Breast epithelium (tissue), 3 donors: ENCODE data around the gene MTIF2.

Source experiments
- POLR2A ChIP-seq: fragments of 450-650 bp; IDR thresholded peaks from one replicate; pipeline ENCODE4 v1.6.1; 2016; ENCODE audit warnings: antibody characterized with exemption, mild to moderate bottlenecking, moderate library complexity
- TF ChIP-seq, protein P1 (sequence below), 3 donors: fragments of 450-650 bp; IDR thresholded peaks; one replicate each; pipeline ENCODE4 v1.5.1; 2016 to 2017; ENCODE audit warnings: antibody characterized with exemption in 3 of 3, mild to moderate bottlenecking in 3 of 3, moderate library complexity in 3 of 3

DNA sequence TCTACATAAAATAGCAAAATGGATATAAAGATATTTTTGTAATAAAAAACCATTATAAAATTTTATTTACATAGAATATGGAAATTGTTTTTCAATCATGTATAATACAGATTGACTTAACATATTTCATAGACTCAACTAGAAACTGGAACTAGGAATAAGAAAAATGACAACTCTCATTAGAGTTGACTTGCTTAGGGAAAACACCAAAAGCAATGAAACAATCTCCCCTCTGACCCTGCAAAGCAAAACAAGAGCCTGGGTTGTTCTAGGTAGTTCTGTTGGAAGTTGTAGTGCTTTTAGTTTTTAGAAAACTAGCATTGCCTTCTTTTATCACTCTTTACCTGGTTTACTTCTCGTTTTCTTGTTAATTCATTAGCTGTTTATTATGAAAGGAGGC lies 32.2 kb upstream of the MTIF2 start:
- TF ChIP-seq, protein P1, sequence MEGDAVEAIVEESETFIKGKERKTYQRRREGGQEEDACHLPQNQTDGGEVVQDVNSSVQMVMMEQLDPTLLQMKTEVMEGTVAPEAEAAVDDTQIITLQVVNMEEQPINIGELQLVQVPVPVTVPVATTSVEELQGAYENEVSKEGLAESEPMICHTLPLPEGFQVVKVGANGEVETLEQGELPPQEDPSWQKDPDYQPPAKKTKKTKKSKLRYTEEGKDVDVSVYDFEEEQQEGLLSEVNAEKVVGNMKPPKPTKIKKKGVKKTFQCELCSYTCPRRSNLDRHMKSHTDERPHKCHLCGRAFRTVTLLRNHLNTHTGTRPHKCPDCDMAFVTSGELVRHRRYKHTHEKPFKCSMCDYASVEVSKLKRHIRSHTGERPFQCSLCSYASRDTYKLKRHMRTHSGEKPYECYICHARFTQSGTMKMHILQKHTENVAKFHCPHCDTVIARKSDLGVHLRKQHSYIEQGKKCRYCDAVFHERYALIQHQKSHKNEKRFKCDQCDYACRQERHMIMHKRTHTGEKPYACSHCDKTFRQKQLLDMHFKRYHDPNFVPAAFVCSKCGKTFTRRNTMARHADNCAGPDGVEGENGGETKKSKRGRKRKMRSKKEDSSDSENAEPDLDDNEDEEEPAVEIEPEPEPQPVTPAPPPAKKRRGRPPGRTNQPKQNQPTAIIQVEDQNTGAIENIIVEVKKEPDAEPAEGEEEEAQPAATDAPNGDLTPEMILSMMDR (IDR thresholded peaks at IDR 0.05): no peak
- TF ChIP-seq POLR2A: no peak
